ENCODE results near the gene GOLT1B.

GRCh38 chr12:21551841-21552465, 50.4 kb downstream of the GOLT1B start:
- TF ChIP-seq CTCF (IDR thresholded peaks at IDR 0.05) (no peak), POLR2A (IDR thresholded peaks at IDR 0.05) (no peak)

Measured in prostate gland (tissue), 2 donors.